Measurements from ENCODE around the gene SPDEF.

The SPDEF gene

GRCh38 chr6:34556031-34556471 lies at the start of gene SPDEF:
SPDEF (minus strand) TSS chr6:34556329; CDS start chr6:34544455, 11,874 bp downstream.
- no peak for DNase-seq (ENCODE audit: low read depth)

- no peak for DNase-seq (ENCODE audit: low read depth)
Measured at GRCh38 chr6:34603707-34604106, 47.6 kb upstream of the SPDEF start.

GRCh38 chr6:34602318-34603111 lies 46.4 kb upstream of the SPDEF start:
- DNase-seq (ENCODE audit: low read depth), result no peak

GRCh38 chr6:34601706-34602105 lies 45.6 kb upstream of the SPDEF start:
- no peak for DNase-seq (ENCODE audit: low read depth)

GRCh38 chr6:34600796-34601195 lies 44.7 kb upstream of the SPDEF start:
- DNase-seq (ENCODE audit: low read depth), result no peak

GRCh38 chr6:34600101-34600500 lies 44.0 kb upstream of the SPDEF start:
- no peak for DNase-seq (ENCODE audit: low read depth)

GRCh38 chr6:34598712-34599111 lies 42.6 kb upstream of the SPDEF start:
- DNase-seq (ENCODE audit: low read depth), result no peak

- no peak for DNase-seq (ENCODE audit: low read depth)
Measured at GRCh38 chr6:34597605-34598353, 41.6 kb upstream of the SPDEF start.

GRCh38 chr6:34596798-34597197 lies 40.7 kb upstream of the SPDEF start:
- DNase-seq (ENCODE audit: low read depth), result no peak

- no peak for DNase-seq (ENCODE audit: low read depth)
Measured at GRCh38 chr6:34595332-34596184, 39.4 kb upstream of the SPDEF start.

- DNase-seq (ENCODE audit: low read depth), result no peak
Measured at GRCh38 chr6:34593701-34594100, 37.6 kb upstream of the SPDEF start.

GRCh38 chr6:34592208-34592952 lies 36.3 kb upstream of the SPDEF start:
- no peak for DNase-seq (ENCODE audit: low read depth)

- no peak for DNase-seq (ENCODE audit: low read depth)
Measured at GRCh38 chr6:34589691-34590090, 33.6 kb upstream of the SPDEF start.

GRCh38 chr6:34589140-34589539 lies 33.0 kb upstream of the SPDEF start:
- DNase-seq (ENCODE audit: low read depth), result no peak

GRCh38 chr6:34587851-34588250 lies 31.7 kb upstream of the SPDEF start:
- DNase-seq (ENCODE audit: low read depth), result no peak

- no peak for DNase-seq (ENCODE audit: low read depth)
Measured at GRCh38 chr6:34587325-34587724, 31.2 kb upstream of the SPDEF start.

- DNase-seq (ENCODE audit: low read depth), result no peak
Measured at GRCh38 chr6:34586327-34587040, 30.4 kb upstream of the SPDEF start.

GRCh38 chr6:34585512-34586061 lies 29.5 kb upstream of the SPDEF start:
- DNase-seq (ENCODE audit: low read depth), result no peak

- no peak for DNase-seq (ENCODE audit: low read depth)
Measured at GRCh38 chr6:34585108-34585507, 29.0 kb upstream of the SPDEF start.

- DNase-seq (ENCODE audit: low read depth), result no peak
Measured at GRCh38 chr6:34584694-34585093, 28.6 kb upstream of the SPDEF start.
